OCI-M2 (cell line): ENCODE measurements around the gene IBSP.

Source experiments
- DNase-seq: peaks from one replicate; lab custom pipeline; 2025; ENCODE audit not compliant: unreplicated experiment; lab: John Stamatoyannopoulos, UW

The IBSP gene, protein sequence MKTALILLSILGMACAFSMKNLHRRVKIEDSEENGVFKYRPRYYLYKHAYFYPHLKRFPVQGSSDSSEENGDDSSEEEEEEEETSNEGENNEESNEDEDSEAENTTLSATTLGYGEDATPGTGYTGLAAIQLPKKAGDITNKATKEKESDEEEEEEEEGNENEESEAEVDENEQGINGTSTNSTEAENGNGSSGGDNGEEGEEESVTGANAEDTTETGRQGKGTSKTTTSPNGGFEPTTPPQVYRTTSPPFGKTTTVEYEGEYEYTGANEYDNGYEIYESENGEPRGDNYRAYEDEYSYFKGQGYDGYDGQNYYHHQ

DNA sequence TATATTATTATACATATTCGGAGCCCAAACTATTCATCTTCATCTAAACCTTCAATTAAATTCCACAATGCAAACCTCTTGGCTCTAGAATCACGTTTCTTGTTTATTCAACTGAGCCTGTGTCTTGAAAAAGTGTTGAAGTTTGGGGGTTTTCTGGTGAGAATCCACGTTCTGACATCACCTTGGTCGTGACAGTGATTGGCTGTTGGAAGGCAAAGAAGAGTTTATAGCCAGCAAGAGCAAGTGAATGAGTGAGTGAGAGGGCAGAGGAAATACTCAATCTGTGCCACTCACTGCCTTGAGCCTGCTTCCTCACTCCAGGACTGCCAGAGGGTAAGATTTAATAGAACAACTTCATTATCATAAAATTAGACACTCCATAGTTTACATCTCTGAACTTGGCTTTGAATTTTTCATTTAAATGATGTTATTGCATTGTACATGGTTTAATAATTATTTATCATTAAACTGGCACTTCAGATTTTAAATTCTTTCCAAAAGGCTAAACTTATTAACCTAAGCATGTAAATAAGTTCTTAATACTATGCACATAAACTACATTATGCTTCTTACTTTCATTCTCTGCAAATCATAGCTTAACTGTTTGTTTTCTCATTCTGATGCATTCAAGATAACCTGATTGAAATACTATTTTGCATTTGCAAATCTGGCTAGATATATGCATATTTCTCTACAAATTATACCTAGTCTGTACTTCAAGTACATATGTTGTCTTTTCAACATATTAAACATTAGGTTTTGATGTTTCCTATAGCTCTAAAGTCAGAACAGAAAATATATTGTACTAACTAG is at the start of gene IBSP:
IBSP (plus strand) TSS at position 254 of the 813 bp plus-strand sequence. CDS start 2,808 bp downstream, outside the sequence.
- no peak for DNase-seq

DNA sequence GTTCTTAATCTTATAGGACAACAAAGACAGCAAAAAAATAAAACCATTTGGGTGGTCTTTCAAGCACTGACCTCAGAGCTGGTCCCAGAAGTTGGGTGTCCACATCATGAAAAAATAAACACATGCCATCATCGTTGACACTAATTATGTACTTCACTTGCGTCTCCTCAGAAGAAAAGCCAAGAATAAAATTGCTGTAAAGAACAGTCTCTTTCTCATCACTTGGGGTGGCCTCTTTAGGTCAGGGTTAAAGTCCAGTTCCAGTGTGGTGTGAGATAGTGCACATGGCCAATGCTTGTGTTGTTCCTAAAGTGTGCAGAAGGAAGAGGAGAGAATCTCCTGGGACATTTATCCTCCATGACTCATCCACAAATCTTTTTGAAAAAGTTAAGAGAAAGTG is 49.5 kb upstream of the IBSP start:
- no peak for DNase-seq

DNA sequence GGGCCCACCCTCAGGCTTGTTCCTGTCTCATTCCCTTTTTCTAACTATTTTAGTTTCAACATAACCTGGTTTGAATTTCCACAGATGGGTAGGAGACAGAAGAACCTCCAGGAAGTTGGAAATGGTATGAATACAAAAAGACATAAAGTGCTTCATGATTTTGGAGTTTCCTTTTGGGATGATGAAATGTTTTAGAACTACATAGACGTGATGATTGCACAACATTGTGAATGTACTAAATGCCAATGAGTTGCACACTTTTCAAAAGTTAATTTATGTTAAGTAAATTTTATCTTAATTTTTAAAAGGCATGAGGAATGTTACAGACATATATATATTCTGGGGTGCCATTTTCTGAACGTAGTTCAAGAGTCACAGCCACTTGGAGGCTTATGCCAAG is 41.1 kb upstream of the IBSP start:
- no peak for DNase-seq

DNA sequence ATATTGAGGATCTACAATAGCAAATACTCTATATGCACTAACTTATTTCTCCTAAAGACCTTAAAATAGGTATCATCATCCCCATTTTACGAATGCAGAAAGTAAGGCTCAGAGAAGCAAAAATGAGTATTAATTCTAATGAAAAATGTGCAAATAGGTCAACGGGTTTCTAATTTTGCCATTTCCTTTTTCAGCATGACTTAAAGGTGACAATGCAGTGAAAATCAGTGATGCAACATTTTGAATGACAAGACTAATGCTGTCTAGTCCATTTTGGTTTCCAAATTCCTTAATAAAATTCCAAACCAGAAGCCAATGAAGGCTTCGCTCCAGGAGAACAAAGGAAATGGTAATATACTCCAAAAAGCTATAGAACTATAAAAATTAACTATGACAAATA is 37.0 kb upstream of the IBSP start:
- no peak for DNase-seq

DNA sequence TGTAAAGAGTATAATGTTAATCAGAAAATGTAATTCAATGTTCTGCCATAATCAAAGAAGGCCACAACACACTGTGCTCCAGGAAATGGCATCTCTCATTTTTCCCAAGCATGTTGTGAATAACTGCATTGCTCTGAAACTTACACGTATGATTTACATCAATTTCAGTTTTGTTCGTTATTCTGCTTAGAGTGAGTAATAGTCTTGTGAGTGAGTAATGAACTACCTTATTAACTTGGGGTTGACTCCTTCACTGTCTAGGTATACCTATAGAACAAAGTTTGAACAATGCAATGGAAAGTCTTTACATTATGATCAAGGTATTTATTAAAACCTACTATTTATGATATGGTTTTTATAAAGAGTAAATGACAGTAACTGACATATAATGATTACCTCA is 17.8 kb upstream of the IBSP start:
- no peak for DNase-seq

- DNase-seq = no peak
These were observed 15.6 kb upstream of the IBSP start for GRCh38 chr4:87783781-87784180.

GRCh38 chr4:87785731-87786509 is 13.4 kb upstream of the IBSP start:
- no peak for DNase-seq

GRCh38 chr4:87802858-87803257 is 3.5 kb downstream of the IBSP start:
- DNase-seq = no peak

DNA sequence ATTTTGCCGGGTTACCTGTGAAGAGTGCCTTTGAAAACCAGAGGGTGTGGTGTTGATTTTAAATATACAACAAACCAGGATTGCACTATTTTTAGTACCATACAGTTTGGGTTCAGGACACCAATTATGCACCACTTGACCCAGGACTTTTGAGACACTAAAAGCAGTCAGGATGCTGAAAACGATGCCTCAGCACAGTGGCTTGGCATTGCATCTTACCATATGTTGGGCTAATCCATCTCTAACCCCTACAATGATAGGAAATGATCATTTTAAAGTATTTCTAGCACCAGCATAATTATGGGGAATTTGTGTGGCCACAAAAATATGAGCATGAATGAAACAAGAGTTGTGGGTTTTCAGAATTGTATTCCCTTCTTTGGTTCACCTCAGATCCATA is 4.1 kb downstream of the IBSP start:
- no peak for DNase-seq

GRCh38 chr4:87804871-87805270 is 5.5 kb downstream of the IBSP start:
- DNase-seq = no peak

DNA sequence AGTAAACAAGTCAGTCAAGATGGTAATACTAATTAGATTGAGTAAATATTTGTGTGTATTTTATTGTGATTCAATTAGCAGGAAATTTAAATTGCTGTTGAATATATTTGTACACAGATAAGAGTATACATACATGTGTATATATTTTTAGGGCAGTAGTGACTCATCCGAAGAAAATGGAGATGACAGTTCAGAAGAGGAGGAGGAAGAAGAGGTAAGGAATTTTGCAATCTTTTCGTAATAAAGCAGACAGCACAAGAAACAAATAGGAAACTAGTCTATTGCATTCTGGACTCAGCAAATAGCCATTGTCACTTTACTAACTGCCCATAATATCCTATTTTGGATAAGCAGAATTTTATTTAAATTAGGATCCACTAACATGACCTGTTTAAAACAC is 6.6 kb downstream of the IBSP start:
- no peak for DNase-seq

GRCh38 chr4:87806520-87806919 is 7.2 kb downstream of the IBSP start:
- no peak for DNase-seq

DNA sequence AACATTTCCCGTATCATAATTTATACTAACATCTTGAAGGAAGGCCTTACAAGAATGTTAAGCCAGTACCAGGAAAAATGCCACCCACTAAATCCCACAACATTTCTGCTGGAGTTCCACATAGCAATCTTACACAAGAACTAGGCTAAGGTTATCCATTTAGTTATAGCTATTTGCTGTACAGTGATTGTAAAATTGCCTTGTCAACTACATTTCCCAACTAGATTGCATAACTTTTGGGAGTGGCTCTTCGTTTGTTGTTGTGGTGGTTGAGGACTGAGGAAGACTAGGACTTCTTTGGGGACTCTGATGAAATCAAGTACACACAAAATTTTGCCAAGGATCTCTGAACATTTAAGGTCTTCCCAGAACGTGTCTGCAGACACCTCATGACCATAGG is 8.0 kb downstream of the IBSP start:
- DNase-seq = no peak

DNA sequence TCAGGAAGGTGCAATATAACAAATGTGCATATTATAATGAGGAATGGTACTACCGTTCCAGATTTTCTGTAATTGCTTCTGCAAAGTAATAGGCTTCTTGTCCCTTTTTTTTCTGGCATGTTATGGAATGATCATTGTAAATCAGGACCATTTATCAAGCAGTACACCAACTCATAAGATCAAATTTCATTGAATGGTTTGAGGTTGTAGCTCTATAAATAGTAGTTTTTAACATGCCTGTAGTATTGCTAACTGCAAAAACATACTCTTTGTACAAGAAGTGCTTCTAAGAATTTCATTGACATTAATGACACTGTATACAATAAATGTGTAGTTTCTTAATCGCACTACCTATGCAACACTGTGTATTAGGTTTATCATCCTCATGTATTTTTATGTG is 12.6 kb downstream of the IBSP start:
- DNase-seq = no peak

- DNase-seq = no peak
These were observed 20.0 kb downstream of the IBSP start for GRCh38 chr4:87819281-87819919.

GRCh38 chr4:87823200-87823599 is 23.8 kb downstream of the IBSP start:
- DNase-seq = no peak

DNA sequence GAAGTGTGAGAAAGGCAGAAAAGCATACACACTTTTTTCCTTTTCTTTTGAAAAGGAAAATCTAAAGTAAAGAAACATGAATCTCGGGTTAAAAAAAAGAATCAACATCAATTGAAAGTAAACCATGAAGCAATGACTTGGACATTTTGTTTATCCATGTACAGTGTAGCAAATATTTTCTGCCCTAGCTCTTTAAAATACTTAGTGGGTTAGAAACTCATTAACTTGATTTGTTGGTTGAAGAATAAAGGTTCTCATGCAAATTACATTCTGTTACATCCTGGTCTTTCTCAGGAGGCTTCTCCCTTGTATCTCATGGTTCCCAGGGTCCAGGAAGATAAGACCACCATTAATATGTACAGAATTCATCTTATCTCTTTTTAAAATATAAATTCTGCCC is 24.4 kb downstream of the IBSP start:
- no peak for DNase-seq

DNA sequence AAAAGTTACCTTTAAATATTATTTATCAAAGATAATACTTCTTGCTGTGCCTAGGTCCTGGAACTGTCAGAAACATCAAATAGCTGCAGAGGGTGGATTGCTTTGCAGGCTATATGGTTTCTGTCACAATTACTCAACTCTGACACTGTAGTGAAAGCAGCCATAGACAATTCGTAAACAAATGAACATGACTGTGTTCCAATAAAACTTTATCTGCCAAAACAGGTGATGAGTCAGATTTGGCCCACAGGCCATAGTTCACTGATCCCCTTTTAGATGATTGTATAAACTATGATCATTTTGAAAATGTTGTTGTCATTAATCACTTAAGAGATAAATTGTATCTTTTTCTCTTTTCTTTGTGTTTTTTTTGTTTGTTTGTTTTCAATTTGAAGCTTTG is 25.0 kb downstream of the IBSP start:
- no peak for DNase-seq

GRCh38 chr4:87832669-87833068 is 33.3 kb downstream of the IBSP start, which contains the start of gene MEPE:
Gene MEPE, plus strand, starts transcription at chr4:87832969. Its CDS starts 1,746 bp downstream, at chr4:87834715.
- DNase-seq = no peak

DNA sequence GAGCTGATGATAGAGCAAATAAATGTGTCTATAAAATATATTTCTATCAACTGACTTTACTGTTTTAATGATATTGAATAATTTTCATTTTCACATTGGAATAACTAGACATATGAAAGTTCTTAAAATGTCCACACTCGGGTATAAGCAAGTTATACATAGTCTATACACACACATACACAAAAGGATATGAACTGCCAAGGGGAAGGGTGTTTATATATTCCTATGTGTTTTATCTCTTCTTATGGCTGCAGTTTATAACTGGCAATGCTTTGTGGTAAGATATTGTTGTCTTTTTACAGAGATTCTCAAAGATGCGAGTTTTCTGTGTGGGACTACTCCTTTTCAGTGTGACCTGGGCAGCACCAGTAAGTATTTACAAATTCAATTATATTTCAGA is 35.0 kb downstream of the IBSP start:
- no peak for DNase-seq

DNA sequence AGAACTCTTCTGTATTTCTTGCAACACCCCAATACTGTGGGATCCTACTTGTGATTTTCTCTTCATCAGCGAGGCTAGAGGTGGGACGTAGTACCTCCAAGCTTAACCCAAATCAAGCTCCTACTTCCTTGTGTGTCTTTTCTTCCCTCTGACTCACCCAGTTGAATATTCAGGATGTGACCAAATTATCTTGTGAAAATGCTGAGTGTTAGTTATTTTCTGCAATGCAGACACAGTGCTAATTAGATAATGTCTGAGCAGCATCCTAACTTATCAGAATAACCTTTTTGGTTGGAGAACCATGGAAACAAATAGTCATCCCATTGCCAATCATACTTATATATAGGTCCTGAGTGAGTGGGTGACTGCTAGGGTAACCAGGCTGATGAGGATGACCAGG is 35.8 kb downstream of the IBSP start:
- no peak for DNase-seq
